K562 (cell line): Measurements from ENCODE around the gene HDAC6. TPM values are rescaled to one million over a fixed set of nuclear protein-coding genes. Genes with fewer than 3 reads are reported as not detected.
A peak's percentile ranks its signal among the peaks of the same experiment; 100 is the strongest.

Experiments
- ATF7 ChIP-seq: fragments of 450-650 bp; IDR thresholded peaks from 2 replicates; pipeline ENCODE4 v1.7.1; 2014; ENCODE audit warnings: mild to moderate bottlenecking, moderate library complexity
- DNMT1 ChIP-seq: fragments of 450-650 bp; IDR thresholded peaks from 2 replicates; pipeline ENCODE4 v1.6.1; 2016; ENCODE audit warnings: antibody characterized with exemption, mild to moderate bottlenecking
- GABPA ChIP-seq: fragments of 200-800 bp; sonication (Bioruptor generic); conservative IDR thresholded peaks from 2 replicates; pipeline ENCODE4 v1.6.1; 2016; ENCODE audit warnings: low read depth, missing genetic modification characterization, missing compliant biosample characterization
- HLTF ChIP-seq: fragments of 450-650 bp; IDR thresholded peaks from 2 replicates; pipeline ENCODE4 v1.6.1; 2016
- HNRNPUL1 ChIP-seq: fragments of 200-400 bp; formaldehyde crosslinking; IDR thresholded peaks from 2 replicates; pipeline ENCODE4 v1.6.1; 2017; ENCODE audit warnings: low read length
- MTA1 ChIP-seq: fragments of 450-650 bp; IDR thresholded peaks from 2 replicates; pipeline ENCODE4 v1.6.1; 2017; ENCODE audit warnings: borderline replicate concordance
- NBN ChIP-seq: fragments of 450-650 bp; IDR thresholded peaks from 2 replicates; pipeline ENCODE4 v1.6.1; 2016; ENCODE audit warnings: low read depth, mild to moderate bottlenecking
- POLR2G ChIP-seq: fragments of 200-400 bp; formaldehyde crosslinking; IDR thresholded peaks from 2 replicates; pipeline ENCODE4 v1.6.1; 2017; ENCODE audit warnings: low read depth, mild to moderate bottlenecking, antibody characterized with exemption, low read length, moderate library complexity
- RNF2 ChIP-seq: sonication (generic); IDR thresholded peaks from 2 replicates; pipeline ENCODE4 v1.6.1; 2016
- SP1 ChIP-seq: sonication (generic); formaldehyde crosslinking; IDR thresholded peaks from 2 replicates; pipeline ENCODE4 v1.8.1; 2022; ENCODE audit warnings: mild to moderate bottlenecking, missing genetic modification reagents
- TCF3 ChIP-seq: sonication (generic); formaldehyde crosslinking; IDR thresholded peaks from 2 replicates; pipeline ENCODE4 v1.4.0; 2020; ENCODE audit warnings: mild to moderate bottlenecking, missing genetic modification reagents
- YY1 ChIP-seq, 3 experiments: IDR thresholded peaks; 2 replicates each; pipeline ENCODE4 v1.6.1; 2011; ENCODE audit warnings: low read length in 2 of 3, mild to moderate bottlenecking in 2 of 3, moderate library complexity in 2 of 3, borderline replicate concordance in 1 of 3, control low read depth in 1 of 3, low read depth in 1 of 3; ENCODE audit not compliant: insufficient read depth in 3 of 3, insufficient replicate concordance in 2 of 3, control insufficient read depth in 1 of 3, insufficient read length in 1 of 3; ENCODE audit errors: extremely low read depth in 1 of 3
- ZEB2 ChIP-seq: fragments of 450-650 bp; IDR thresholded peaks from 2 replicates; pipeline ENCODE4 v1.6.1; 2016
- ZKSCAN3 ChIP-seq: fragments of 250-450 bp; sonication (Bioruptor Pico); IDR thresholded peaks from 2 replicates; pipeline ENCODE4 v1.4.0; 2020
- ZNF75A ChIP-seq: fragments of 450-650 bp; formaldehyde crosslinking; IDR thresholded peaks from 2 replicates; pipeline ENCODE4 v1.4.0; 2020; ENCODE audit warnings: mild to moderate bottlenecking
- ZNF76 ChIP-seq: fragments of 250-450 bp; sonication (Bioruptor Pico); IDR thresholded peaks from 2 replicates; pipeline ENCODE4 v1.4.0; 2020; ENCODE audit warnings: mild to moderate bottlenecking, moderate library complexity, borderline replicate concordance
- polyA plus RNA-seq, 8 experiments: library from polyadenylated mRNA; depleted of rRNA in 4 of 8; stranded (reverse) in 5 of 8; unstranded in 3 of 8; fragments of >200 nt; fragmentation: Nextera tagmentation in 2 of 8; fragmentation: Illumina TruSeq in 1 of 8; extraction: Ambion mirVana in 2 of 8; extraction: Trizol in 1 of 8; gene quantifications; 2 replicates each; pipeline versions ENCODE4 v1.2.1 to v1.2.3, GENCODE V29; 2011 to 2014; ENCODE audit warnings: inconsistent platforms in 1 of 8, missing spikeins in 1 of 8
- total RNA-seq, 7 experiments: library from RNA; depleted of rRNA in 6 of 7; stranded (reverse); fragments of >200 nt in 6 of 7; fragmentation: Illumina TruSeq in 2 of 7; extraction: Trizol in 2 of 7; gene quantifications; 2 replicates each; pipeline versions ENCODE4 v1.2.1 to v1.2.3, GENCODE V29; 2011 to 2021; ENCODE audit warnings: low replicate concordance in 1 of 7
- TF ChIP-seq, protein P1 (sequence below): fragments of 200-800 bp; sonication (Bioruptor generic); IDR thresholded peaks from 2 replicates; pipeline ENCODE4 v1.6.1; 2017; ENCODE audit warnings: missing genetic modification characterization, missing compliant biosample characterization
- TF ChIP-seq, protein P2 (sequence below): fragments of 200-800 bp; sonication (Bioruptor generic); IDR thresholded peaks from 2 replicates; pipeline ENCODE4 v1.6.1; 2017; ENCODE audit warnings: missing genetic modification characterization, missing compliant biosample characterization
- TF ChIP-seq, protein P3 (sequence below): fragments of 450-650 bp; IDR thresholded peaks from 2 replicates; pipeline ENCODE4 v1.6.1; 2016; ENCODE audit warnings: borderline replicate concordance
- TF ChIP-seq, protein P4 (sequence below): fragments of 250-450 bp; sonication (Bioruptor Pico); IDR thresholded peaks from 2 replicates; pipeline ENCODE4 v1.8.0; 2022; ENCODE audit warnings: inconsistent platforms

Gene HDAC6
- total and polyA plus RNA-seq, 9 of the 15 experiments (the other 6 are each of a cell fraction or from before 2014, with no cell fraction given): 29.9 to 101 (median 71.2) TPM

DNA sequence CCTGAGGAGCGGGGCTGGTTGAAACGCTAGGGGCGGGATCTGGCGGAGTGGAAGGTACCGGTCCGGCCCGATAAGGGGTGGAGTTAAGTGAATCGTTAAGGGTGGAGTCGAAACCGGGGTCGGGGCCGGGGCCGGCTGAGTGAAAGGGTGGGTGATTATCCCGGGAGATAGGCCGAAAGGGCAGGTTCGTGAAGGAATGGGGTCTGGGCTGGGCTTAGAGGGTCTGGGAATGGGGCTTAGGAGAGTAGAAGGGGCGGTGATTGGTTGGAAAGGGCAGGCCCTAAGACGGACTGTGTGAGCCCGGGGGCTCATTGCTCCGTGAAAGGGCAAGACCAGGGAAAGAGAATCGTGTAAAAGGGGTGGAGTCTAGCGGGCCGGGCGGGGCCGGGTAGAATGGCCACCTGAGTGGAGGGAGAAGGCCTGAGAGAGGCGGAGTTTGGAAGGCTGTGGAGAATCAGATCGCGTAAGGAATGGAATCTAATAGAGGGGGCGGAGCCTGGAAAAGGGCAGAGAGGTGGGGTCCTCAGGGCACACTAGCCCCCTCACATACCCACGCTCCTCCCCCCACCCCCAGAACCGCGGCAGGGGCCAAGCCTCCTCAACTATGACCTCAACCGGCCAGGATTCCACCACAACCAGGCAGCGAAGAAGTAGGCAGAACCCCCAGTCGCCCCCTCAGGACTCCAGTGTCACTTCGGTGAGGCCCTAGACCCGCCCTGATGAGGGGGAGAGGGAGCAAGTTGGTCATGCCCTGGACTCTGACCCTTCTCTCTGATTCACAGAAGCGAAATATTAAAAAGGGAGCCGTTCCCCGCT, 430 bp downstream of the HDAC6 start (continued):
- TF ChIP-seq, protein P1, sequence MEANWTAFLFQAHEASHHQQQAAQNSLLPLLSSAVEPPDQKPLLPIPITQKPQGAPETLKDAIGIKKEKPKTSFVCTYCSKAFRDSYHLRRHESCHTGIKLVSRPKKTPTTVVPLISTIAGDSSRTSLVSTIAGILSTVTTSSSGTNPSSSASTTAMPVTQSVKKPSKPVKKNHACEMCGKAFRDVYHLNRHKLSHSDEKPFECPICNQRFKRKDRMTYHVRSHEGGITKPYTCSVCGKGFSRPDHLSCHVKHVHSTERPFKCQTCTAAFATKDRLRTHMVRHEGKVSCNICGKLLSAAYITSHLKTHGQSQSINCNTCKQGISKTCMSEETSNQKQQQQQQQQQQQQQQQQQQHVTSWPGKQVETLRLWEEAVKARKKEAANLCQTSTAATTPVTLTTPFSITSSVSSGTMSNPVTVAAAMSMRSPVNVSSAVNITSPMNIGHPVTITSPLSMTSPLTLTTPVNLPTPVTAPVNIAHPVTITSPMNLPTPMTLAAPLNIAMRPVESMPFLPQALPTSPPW (CRISPR knock-in tag): peak; percentile 26
- TF ChIP-seq SP1 (CRISPR knock-in tag) (0 out of 2 replicates have a peak, but pooled peaks have one; percentile 52), RNF2 (0 out of 2 replicates have a peak, but pooled peaks have one; percentile 26), GABPA (tag) (no peak), ZNF76 (no peak), HNRNPUL1 (no peak), ATF7 (peak; percentile 6; the same call in 1 of the 2 replicates), TCF3 (CRISPR knock-in tag) (peak; percentile 7; the same call in 1 of the 2 replicates), HLTF (0 out of 2 replicates have a peak, but pooled peaks have one; percentile 83), YY1 (IDR thresholded peaks at IDR 0.05; ENCODE audit: borderline replicate concordance in 1 of 3, control insufficient read depth in 1 of 3, extremely low read depth in 1 of 3, insufficient read depth in 3 of 3, insufficient read length in 1 of 3, insufficient replicate concordance in 2 of 3, low read depth in 1 of 3, low read length in 2 of 3) (peak in 1 of 3 experiments; percentile 66), NBN (peak; percentile 90), ZEB2 (peak; percentile 48; the same call in 1 of the 2 replicates), DNMT1 (0 out of 2 replicates have a peak, but pooled peaks have one; percentile 78), ZNF75A (CRISPR knock-in tag) (no peak), POLR2G (peak; percentile 76), MTA1 (peak; percentile 40; the same call in 1 of the 2 replicates), ZKSCAN3 (no peak)
- TF ChIP-seq, protein P2, sequence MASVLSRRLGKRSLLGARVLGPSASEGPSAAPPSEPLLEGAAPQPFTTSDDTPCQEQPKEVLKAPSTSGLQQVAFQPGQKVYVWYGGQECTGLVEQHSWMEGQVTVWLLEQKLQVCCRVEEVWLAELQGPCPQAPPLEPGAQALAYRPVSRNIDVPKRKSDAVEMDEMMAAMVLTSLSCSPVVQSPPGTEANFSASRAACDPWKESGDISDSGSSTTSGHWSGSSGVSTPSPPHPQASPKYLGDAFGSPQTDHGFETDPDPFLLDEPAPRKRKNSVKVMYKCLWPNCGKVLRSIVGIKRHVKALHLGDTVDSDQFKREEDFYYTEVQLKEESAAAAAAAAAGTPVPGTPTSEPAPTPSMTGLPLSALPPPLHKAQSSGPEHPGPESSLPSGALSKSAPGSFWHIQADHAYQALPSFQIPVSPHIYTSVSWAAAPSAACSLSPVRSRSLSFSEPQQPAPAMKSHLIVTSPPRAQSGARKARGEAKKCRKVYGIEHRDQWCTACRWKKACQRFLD (CRISPR knock-in tag): 0 out of 2 replicates have a peak, but pooled peaks have one; percentile 43
- TF ChIP-seq, protein P3, sequence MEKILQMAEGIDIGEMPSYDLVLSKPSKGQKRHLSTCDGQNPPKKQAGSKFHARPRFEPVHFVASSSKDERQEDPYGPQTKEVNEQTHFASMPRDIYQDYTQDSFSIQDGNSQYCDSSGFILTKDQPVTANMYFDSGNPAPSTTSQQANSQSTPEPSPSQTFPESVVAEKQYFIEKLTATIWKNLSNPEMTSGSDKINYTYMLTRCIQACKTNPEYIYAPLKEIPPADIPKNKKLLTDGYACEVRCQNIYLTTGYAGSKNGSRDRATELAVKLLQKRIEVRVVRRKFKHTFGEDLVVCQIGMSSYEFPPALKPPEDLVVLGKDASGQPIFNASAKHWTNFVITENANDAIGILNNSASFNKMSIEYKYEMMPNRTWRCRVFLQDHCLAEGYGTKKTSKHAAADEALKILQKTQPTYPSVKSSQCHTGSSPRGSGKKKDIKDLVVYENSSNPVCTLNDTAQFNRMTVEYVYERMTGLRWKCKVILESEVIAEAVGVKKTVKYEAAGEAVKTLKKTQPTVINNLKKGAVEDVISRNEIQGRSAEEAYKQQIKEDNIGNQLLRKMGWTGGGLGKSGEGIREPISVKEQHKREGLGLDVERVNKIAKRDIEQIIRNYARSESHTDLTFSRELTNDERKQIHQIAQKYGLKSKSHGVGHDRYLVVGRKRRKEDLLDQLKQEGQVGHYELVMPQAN: peak; percentile 73; the same call in 1 of the 2 replicates
- TF ChIP-seq, protein P4, sequence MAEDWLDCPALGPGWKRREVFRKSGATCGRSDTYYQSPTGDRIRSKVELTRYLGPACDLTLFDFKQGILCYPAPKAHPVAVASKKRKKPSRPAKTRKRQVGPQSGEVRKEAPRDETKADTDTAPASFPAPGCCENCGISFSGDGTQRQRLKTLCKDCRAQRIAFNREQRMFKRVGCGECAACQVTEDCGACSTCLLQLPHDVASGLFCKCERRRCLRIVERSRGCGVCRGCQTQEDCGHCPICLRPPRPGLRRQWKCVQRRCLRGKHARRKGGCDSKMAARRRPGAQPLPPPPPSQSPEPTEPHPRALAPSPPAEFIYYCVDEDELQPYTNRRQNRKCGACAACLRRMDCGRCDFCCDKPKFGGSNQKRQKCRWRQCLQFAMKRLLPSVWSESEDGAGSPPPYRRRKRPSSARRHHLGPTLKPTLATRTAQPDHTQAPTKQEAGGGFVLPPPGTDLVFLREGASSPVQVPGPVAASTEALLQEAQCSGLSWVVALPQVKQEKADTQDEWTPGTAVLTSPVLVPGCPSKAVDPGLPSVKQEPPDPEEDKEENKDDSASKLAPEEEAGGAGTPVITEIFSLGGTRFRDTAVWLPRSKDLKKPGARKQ: no peak
